ENCODE measurements around the gene ZFAND6. TPM values are rescaled to one million over a fixed set of nuclear protein-coding genes. Genes with fewer than 3 reads are reported as not detected.
"Not testable (repeated sequence)": the region's sequence is repeated elsewhere in the genome, so short reads cannot be mapped to it uniquely, and the experiment has no call there.

ZFAND6 gene
- total RNA-seq, 1 donor from 2014 or later = 272 TPM

GRCh38 chr15:80151576-80151975 lies 92.1 kb downstream of the ZFAND6 start:
- no peak for DNase-seq

DNA sequence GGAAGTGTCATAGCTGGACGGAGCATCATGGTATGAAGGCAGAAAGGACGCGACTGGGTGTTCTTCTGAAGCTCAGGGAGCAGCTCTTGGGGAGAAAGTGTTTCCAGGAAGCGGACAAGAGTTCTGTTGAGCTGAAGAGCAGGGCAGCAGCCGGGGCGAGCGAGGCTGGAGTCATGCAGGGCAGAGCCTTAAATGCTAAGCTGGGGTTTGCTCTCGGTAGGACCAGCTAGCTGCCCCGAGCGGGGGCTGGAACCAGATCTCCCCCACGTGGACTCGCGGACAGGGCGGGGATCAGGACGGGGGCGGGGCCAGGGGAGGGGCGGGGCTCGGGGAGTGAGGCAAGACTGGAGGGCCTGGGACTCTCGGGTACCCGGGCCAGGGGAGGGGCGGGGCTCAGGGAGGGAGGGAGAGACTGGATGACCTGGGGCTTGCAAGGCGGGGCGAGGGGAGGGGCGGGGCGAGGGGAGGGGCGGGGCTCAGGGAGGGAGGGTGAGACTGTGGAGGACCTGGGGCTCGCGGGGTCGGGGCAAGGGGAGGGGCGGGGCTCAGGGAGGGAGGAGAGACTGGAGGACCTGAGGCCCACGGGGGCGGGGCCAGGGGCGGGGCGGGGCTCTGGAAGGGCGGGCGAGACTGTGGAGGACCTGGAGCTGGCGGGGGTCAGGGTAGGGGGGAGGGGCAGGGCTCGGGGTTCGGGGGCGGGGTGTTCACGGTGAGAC lies 92.9 kb downstream of the ZFAND6 start:
- peak; percentile 96 for DNase-seq

GRCh38 chr15:80152896-80153876 lies 93.7 kb downstream of the ZFAND6 start, which contains the start of gene FAH:
Gene FAH, plus strand, starts transcription at chr15:80152999. Its CDS starts 56 bp downstream, at chr15:80153055.
- peak; percentile 63 for DNase-seq

GRCh38 chr15:80153900-80154299 lies 94.4 kb downstream of the ZFAND6 start:
- no peak for DNase-seq

- DNase-seq = no peak
These were observed 94.9 kb downstream of the ZFAND6 start for GRCh38 chr15:80154336-80154735.

DNA sequence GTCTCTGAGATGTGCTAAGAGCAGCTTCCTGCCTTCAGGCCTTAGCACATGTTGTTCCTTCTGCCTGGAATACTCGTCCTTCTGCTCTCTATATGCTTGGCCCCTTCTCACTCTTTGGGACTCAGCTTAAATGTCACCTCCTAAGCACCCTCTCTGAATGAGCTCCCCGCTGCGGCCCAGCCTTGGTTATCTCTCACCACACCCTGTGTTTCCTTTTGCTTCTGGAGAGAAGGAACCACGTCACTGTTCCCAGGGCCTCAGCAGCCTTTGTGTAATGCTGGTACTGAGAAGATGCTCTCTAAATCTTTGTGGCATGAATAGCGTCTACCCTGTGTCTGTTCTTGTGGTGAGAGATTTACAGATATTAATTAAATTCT lies 95.5 kb downstream of the ZFAND6 start:
- no peak for DNase-seq

- DNase-seq = not testable (repeated sequence)
These were observed 96.1 kb downstream of the ZFAND6 start for GRCh38 chr15:80155378-80156175.

- no peak for DNase-seq
These were observed 96.8 kb downstream of the ZFAND6 start for GRCh38 chr15:80156176-80156720.

DNA sequence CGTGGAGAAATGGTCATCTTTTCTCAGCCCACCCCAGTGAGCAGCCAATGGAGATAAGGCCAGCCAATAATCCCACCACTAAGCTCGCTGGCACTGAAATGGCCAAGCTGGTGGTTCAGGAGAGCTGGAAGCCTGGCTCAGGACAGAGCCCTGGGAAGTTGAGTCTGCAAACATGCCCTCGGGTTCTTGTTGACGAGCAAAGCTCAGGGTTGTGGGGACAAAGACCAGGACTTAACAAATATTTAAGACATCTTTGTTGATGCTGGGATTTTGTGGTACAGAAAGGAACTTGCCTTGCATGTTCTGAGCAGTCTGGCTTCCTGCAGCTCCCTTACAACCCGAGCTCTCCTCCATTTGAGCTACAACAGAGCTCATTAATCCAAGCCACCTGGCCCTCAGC lies 97.7 kb downstream of the ZFAND6 start:
- DNase-seq = no peak

DNA sequence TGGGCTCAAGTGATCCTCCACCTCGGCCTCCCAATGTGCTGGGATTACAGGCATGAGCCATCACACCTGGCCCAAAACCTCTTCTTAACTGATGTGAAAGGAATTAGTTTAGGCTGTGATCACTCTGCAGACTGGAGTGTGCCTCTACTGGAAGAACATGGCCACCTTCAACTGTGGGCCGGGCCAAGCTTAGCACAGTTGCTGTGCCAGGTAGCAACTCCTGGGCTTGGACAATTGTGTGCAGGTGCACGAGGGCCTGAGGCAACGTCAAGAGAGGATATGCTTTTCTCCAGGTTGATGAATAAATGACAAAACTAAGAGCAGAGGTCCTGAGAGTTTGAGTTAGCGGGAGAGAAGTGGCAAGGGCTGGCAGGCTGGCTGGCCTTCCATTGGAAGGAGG lies 99.8 kb downstream of the ZFAND6 start:
- DNase-seq = no peak

GRCh38 chr15:80159811-80160569 lies 100.5 kb downstream of the ZFAND6 start:
- no peak for DNase-seq

GRCh38 chr15:80160570-80161156 lies 101.2 kb downstream of the ZFAND6 start:
- DNase-seq = peak; percentile 24

DNA sequence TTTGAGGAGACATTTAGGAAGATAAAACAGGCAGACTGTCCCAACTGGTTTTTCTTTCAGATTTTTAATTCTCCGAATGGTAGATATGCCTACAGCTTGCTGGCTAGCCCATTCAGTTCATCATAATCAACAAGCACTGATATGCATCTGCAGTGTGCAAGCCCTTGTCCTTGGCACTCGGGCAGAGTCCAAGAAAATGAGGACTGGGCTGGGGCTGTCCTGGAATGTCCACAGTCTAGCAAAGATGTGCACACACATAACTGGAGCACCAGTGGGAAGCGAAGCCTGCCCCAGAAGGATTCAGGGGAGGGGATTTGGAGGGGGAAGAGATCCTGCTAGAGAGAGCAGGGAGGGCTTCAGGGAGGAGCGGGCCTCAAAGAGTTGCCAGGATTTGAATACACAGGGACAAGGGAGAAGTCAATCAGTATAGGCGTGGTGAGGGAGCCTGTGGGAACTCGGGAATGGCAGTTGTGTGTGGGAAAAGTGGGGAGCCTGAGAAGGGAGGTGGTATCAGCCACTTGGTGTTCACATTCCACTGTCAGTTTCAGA lies 102.1 kb downstream of the ZFAND6 start:
- no peak for DNase-seq

- DNase-seq = peak; percentile 21
These were observed 102.6 kb downstream of the ZFAND6 start for GRCh38 chr15:80162059-80162554.

DNA sequence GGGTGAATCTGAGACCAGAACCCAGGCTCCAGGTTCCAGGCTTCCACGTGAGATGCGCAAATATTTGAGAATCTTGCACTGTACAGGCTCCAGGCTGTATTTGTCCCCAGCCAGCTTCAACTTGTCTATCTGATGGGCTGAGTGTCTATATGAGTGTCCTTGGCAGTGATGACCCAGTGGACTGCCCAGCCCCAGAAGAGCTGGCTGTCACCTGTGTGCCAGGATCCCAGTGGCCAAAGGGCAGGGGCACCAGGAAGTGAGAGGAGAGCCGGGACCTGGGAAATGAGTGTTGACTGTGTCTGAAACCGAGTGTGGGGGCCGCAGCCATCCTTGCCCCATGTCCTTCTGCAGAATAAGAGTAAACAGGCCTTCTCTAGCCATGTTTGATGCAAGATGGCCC lies 103.7 kb downstream of the ZFAND6 start:
- DNase-seq = no peak

DNA sequence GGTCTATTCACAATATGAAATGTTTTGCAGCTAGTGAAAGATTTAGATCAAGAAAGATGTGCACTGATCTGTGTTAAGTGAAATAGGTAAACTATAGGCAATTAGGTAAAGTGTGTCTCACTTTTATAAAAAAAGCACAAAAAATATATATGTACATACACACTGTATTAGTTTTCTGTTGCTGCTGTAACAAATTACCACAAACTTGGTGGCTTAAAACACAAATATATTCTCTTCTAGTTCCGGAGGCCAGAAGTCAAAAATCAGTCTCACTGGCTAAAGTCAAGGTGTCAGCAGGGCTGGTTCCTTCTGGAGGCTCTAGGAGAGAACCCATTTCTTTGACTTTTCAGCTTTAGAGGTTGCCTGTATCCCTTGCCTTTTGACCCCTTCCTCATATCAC lies 104.4 kb downstream of the ZFAND6 start:
- no peak for DNase-seq

DNA sequence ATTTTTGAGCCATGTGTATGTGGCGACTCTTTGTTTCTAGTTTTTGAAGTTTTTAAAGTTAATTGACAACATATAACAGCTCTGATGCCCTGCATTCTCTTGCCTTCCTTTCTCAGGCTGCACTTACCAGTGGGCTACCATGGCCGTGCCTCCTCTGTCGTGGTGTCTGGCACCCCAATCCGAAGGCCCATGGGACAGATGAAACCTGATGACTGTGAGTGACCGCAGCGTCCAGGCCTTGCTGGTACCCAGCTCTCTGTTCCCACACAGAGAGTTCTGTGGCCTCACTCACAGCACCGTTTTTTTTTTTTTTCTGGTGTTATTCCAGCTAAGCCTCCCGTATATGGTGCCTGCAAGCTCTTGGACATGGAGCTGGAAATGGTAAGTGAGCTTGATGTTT lies 108.5 kb downstream of the ZFAND6 start:
- no peak for DNase-seq

- no peak for DNase-seq
These were observed 108.9 kb downstream of the ZFAND6 start for GRCh38 chr15:80168421-80168820.

GRCh38 chr15:80169768-80170357 lies 110.4 kb downstream of the ZFAND6 start:
- DNase-seq = no peak

DNA sequence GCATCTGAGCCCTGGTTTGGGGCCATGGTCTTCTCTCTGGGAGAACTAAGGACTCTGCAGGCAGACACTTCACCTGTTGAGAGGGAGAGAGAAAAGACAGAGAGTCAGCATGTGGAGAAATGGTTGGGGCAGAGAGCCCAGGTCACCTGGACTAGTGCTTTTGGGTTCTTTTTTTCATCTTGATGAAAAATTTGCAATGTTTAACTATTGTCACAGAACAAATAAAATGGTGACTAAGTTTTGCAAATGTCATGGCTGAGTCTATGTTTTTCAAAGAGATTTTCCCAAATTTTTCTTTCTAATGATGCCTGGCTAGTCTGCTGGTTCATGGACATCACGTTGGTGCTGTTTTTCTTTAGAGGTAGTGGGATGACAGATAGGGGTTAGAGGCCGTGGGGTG lies 111.1 kb downstream of the ZFAND6 start:
- DNase-seq = no peak
